GM10248 (cell line): ENCODE measurements around the gene DLGAP5.

Experiments used
- CTCF ChIA-PET: fragments of 300-600 bp; sonication (Branson Sonifier 250); formaldehyde crosslinking; extraction: SDS; loops from one replicate; lab custom pipeline; 2021; ENCODE audit warnings: antibody characterized with exemption; lab: Yijun Ruan, JAX
- POLR2A ChIA-PET: fragments of 350-650 bp; sonication (Branson Sonifier 250); formaldehyde crosslinking; extraction: SDS; loops from one replicate; lab custom pipeline; 2020; ENCODE audit warnings: antibody characterized with exemption; lab: Yijun Ruan, JAX
- DNase-seq: peaks from one replicate; pipeline ENCODE4 v3.0.0; 2012; ENCODE audit errors: extremely low spot score
- CTCF ChIP-seq: IDR thresholded peaks from 2 replicates; pipeline ENCODE4 v1.5.1; 2012; ENCODE audit warnings: mild to moderate bottlenecking, low read depth; ENCODE audit errors: extremely low read depth, missing control alignments, control extremely low read depth

The DLGAP5 gene

GRCh38 chr14:55123852-55124639, 67.3 kb downstream of the DLGAP5 start:
- TF ChIP-seq CTCF = no peak
- ChIA-PET CTCF (interaction anchor here (1.5 to 2.2 kb wide), 2 partner anchors 10 to 24 kb away, joined by 4 to 8 read pairs; no protein-coding TSS in a partner anchor), POLR2A (no interaction called here)
- DNase-seq = no peak

GRCh38 chr14:55123101-55123500, 68.3 kb downstream of the DLGAP5 start:
- CTCF ChIA-PET = interaction anchor here (1.2 to 2.2 kb wide), 2 partner anchors 9 to 31 kb away, joined by 4 to 8 read pairs; no protein-coding TSS in a partner anchor
- DNase-seq = no peak
- POLR2A ChIA-PET = no interaction called here

GRCh38 chr14:55122440-55122986, 68.9 kb downstream of the DLGAP5 start:
- ChIA-PET POLR2A (no interaction called here), CTCF (interaction anchor here (1.1 to 2.2 kb wide), 4 partner anchors 8 to 30 kb away, joined by 3 to 8 read pairs (median 4); no protein-coding TSS in a partner anchor)
- TF ChIP-seq CTCF = no peak
- DNase-seq = no peak

More at GRCh38 chr14:55123101-55123500, 68.3 kb downstream of the DLGAP5 start:
- TF ChIP-seq CTCF = no peak

GRCh38 chr14:55121628-55122439, 69.6 kb downstream of the DLGAP5 start:
- CTCF ChIA-PET = interaction anchor here (1.1 to 2.2 kb wide), 5 partner anchors 8 to 32 kb away, joined by 3 to 8 read pairs (median 4); no protein-coding TSS in a partner anchor
- POLR2A ChIA-PET = no interaction called here
- DNase-seq = no peak
- TF ChIP-seq CTCF = no peak

- TF ChIP-seq CTCF = no peak
- ChIA-PET POLR2A (no interaction called here), CTCF (interaction anchor here (1.6 kb wide), 1 partner anchor 31 kb away, joined by 3 read pairs; no protein-coding TSS in a partner anchor)
- DNase-seq = no peak
These were observed 70.6 kb downstream of the DLGAP5 start for GRCh38 chr14:55120571-55121495.
